NCI-H226 (cell line): ENCODE results near the gene SMIM28.
"Not testable (repeated sequence)": the region's sequence is repeated elsewhere in the genome, so short reads cannot be mapped to it uniquely, and the experiment has no call there.

ENCODE experiments used
- DNase-seq: peaks from one replicate; pipeline ENCODE4 v3.0.0-alpha.2; 2015

SMIM28 gene

DNA sequence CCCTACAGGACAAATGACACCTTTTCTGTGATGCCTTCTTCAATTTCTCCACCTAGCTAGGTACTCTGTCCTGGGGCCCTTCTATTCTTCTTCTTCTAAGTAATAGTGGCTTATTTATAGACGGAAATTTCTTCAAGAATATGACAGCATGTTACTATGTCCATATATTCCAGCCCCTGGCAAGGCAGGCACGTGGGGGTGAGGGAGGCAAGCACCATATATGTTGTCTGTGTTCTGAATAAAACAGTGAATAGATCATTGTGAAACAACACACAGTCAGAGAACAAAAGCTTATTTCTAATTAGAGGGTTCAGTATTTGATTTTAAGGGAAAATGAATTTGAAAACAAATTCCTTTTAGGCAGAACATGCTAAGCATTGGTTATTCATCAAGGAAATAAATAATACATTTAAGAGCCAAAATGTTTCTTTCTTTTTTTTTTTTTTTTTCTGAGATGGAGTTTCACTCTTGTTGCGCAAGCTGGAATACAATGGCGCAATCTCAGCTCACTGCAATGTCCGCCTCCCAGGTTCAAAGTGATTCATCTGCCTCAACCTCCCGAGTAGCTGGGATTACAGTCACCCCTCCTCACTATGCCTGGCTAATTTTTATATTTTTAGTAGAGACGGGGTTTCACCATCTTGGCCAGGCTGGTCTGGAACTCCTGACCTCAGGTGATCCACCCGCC lies 32.5 kb downstream of the SMIM28 start:
- DNase-seq: peak; percentile 46

DNA sequence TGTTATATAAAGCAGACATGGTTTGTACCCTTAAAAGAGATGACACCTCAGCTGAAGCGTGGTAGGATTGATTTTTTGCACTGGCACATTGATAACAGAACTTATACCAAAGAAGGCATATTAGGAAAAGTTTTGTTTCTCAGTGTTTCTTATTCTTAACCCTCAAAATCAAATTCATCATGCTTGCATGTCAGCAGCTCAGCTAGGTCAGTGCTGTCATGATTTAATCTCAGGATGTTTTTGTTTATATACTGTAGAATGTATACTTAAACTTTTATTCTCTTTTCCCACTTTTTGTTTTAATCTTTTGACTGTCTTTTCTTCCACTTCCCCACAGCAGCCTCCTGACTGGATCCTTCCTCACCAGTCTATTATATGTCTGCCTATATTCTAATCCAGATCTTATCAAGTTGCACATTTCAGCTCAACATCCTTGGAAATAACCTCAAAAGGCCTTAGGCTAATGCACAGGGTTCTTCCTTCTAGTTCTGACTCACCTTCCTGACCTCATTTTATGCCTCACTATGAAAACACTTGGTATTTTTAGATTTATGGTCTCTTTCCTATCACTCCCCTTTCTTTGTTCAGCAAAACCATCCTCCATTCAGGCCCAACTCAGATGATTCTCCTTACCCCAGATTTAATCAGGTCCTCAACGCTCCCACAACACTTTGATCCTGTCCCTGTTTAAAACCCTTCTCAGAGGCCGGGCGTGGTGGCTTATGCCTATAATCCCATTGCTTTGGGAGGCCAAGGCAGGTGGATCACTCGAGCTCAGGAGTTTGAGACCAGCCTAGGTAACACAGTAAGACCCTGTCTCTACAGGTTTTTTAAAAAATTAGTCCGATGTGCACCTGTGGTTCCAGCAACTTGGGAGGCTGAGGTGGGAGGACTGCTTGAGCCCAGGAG lies 33.5 kb downstream of the SMIM28 start:
- peak; percentile 91 for DNase-seq

DNA sequence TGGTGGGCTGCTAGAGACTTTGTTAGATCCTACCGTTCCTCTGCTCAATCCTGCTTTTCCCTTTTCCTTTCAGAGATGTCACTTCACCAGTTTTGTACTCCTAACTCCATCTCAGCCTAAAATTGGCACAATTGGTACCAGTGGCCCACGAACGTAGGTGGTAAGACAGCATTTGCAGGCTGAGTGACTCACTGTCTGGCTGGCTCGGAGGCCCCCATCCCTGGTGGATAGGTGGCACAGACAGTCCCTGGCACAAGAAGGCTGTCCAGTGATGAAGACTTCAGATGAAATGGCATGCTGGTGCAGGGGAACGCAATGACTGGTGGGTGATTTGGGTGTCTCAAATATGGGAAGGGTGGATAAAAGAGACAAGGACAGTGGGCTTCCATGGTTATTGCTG lies 37.4 kb downstream of the SMIM28 start:
- no peak for DNase-seq

DNA sequence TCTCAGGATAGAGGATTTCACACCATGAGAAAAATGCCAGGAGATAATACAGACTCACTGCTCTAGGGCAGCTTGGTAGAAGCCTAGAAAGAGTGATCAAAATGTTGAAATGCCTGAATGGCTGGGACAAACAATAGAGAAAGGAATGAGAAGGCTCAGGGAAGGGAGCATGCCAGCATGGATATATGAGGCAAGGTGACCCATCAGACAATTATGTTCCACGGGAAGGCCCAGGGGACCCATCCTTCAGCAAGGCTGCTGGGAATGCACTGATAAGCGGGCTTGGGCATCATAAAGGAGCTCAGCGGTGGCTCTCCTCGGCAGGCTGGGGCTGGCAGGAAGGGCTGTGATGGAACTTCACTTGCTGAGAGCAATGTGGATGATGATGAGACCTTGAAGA lies 38.5 kb downstream of the SMIM28 start:
- no peak for DNase-seq

DNA sequence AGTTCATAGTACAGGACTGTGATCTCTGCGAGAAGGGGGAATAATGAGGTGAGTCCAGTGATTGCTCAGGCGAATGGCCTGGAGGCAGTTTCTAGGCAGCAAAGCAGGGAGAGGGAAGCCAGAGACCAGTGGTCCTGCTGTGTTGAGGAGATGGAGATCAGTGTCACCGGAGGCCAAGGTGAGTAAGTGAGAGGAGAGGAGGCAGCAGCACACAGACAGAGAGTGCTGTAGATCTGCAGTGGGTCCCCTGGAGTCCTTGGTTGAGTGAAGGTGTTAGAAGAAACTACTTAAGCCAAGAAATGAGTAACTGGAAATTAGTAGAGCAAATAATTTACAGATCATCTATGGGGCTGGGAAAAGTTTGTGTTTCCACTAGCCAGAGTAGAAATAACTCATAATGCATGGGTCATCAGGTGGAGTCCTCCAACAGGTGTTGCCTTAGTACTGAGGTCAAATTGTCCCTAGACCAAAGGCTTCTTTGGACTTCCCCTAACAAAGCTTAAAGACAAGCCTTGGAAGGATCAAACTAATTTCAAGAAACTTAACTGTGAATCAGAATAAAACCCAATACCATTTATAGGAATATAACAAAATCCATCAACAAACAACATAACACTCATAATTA lies 39.9 kb downstream of the SMIM28 start:
- DNase-seq: no peak

DNA sequence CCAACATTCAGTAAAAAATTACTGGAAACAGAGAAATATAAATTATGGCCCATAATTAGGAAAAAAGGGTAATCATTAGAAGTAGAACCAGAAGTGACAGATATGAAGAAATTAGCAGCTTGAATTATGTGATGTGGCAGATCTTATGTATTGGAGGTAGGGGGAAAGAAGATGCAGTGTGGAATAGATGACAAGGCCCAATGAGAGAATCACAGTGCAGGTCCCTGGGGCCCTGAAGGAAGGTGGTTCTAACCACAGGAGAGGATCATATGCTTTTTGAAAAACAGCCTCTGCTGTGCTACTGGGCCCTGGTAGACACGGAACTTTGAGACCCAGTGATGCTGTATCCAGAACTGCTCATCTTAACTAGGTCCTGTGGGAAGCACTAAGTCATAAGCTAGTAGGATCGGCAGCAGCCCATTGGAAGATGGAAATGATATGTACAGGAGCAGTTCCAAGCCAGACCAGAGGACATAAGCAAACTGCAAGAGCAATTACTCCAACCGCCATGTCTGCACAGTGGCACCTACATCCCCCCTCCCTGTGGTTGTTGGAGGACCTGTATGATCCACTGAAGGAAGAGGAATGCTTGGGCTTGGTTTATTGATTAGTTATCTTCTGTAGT lies 40.5 kb downstream of the SMIM28 start:
- DNase-seq: no peak

DNA sequence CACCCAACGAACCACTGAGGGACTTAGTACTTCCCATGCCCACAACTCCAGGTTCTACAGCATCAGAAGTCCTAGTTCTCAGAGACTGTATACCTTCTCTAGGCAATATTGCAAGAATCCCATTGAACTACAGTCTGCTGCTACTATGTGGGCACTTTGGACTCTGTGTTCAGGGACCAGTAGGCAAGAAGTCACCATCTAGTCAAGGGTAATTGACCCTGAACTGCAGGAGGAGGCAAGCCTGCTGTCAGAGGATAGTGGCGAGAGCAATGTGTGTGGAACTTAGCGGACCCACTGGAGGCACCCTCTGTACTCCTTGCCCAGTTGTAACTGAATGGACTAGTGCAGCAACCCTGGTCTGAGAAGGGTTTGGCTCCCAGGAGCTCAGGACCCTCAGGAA lies 42.1 kb downstream of the SMIM28 start:
- DNase-seq: no peak

DNA sequence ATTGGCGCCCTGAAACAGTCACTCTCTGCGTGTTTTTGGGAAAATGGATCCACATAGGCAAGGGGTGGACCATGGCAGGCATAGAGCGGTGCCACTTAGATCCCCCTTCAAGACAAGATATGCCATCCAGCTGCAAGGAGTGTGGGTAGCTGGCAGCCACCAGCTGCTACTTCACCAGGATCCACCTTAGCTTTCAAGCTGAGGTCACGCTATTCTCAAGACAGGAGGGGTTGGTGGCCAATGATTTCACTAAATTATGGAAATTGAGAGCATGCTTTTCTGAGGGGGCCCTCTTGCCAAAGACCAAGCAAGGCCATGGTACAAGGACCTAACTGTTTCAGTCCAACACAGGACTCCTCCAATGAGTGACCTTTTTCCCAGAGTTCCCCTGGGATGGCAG lies 42.7 kb downstream of the SMIM28 start:
- DNase-seq: no peak

DNA sequence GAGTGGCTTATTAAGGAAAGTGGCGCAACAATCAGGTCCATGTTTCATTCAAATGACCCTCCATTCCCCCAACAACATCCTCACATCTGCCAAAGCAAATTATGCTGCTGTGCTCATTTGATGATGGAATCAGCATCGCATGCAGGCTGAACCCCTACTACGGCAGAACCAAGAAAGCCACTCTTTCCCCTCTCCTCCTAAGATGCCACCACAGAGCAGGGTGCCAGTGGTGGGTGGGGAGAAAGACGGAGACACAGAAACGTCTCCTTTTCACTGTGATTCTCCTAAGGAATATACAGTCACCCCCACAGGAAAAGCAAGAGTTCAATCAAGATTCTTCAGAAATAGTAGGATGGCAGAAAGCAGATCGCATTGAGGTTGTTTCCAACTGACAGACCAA lies 43.4 kb downstream of the SMIM28 start:
- DNase-seq: no peak

DNA sequence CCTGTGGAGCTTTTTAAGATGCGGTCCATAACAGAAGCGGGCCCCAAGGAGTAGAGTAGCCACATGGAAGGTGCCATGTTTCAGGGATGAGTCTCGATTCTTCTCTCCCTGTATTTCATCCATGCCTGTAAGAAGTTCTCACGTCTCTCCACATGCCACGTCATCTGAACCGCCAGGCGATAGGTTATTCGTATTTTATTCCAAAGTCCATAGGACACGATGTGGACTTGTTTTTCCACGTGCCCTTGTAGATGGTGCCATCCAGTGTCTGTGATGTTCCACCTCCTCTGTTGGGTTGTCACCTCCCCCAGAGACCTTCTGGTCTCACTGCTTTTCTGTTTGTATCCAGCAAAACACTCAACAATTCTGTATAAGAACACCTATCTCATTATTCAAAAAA lies 43.9 kb downstream of the SMIM28 start:
- DNase-seq: no peak

DNA sequence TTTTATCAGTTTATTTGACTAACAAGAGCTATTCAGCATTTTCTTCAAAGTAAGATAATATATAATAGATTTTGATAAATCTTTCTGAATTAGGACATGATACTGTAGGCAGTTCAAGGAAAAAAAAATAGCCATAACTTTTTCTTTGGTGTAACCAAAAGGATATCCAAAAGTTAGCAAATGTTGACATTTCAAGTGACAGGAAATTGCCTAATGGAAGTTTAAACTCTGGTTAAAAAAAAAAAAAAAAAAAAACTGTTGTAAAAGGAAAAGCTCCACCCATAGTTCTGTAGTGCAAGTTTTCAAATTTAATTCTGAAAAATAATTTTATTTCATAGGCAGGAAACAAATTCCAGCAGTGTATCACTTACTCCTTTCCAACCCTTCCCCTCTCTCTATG lies 45.2 kb downstream of the SMIM28 start:
- no peak for DNase-seq

DNA sequence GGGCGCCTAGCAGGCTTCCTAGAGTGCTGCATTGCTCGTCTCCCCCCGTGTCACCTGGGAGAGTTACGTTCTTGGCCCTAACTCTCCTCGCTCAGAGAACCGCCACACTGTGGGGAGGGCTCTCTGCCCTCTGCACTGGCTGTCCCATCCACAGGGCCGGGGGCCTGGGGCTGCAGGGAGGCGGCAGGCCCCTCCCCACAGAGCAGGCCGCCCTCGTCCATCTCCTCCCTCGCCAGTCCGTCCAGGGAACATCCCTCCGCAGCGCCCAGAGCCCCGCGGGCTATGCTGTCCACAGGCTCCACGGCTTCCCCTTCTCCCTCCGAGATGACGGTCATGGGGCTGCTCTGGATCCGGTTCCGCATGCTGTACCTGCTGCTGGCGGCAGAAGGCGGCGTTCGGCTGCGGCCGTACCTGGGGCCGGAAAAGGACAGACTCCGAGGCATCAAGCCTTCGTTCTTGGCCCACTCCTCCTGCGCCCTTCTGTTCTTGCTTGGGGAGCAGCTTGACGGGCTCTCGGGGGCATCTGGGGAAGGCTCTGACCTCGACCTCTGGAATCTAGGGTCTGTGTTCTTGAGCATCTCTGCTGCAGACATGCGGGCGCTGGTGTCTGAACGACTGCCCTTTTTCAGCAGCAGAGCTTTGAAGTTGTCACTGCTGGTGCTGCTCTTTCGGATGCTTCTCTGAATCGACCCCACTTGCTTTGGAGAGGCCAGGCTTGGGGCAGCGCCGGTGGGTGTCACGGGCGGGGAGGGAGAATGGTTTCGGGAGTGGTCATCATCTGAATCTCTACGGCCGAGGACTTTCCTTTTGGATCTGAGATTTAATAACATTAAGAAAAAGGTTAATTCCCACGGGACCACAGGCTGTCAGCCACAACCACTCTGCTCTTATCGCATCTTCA lies 46.5 kb downstream of the SMIM28 start:
- no peak for DNase-seq

DNA sequence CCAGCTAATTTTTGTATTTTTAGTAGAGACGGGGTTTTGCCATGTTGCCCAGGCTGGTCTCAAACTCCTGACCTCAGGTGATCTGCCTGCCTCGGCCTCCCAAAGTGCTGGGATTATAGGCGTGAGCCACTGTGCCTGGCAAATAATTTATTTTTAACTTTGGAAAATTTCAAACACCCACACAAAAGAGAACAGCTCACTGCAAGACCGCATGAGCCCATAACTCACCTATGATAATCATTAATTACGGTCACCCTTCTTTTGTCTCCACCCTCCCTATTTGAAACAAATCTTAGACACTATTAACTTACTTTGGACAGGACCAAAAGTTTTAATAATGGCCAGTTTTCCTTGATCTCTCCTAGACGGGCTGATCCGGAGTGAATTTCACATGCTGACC lies 47.6 kb downstream of the SMIM28 start:
- not testable (repeated sequence) for DNase-seq

DNA sequence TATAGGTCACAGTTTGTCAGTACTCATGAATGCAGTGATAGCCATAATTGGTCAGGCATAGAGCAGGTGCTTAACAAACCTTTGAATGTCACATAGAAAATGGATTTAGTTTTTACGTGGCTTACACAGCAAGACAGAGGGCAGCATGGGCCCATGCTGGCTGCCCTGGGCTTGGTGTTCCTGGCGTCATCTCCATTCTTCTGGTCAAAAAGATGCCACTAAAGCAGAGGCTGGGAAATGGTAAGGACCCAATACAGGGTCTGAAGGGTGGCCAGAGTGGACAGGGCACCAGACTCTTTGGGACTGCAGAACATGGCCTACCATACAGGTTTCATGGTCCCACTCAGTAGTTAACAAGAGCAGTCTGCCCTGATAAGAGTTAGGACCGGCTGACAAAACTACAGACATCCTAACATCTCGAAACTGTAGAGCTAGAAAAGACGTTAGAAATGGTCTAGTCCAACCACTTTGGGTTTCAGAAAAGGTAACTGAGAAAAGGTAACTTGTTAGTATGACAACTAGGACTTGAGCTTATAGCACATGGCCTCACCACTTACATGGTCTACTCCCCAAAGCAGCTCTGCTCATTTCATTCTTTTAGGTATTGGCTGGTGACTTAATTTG lies 48.9 kb downstream of the SMIM28 start:
- no peak for DNase-seq

DNA sequence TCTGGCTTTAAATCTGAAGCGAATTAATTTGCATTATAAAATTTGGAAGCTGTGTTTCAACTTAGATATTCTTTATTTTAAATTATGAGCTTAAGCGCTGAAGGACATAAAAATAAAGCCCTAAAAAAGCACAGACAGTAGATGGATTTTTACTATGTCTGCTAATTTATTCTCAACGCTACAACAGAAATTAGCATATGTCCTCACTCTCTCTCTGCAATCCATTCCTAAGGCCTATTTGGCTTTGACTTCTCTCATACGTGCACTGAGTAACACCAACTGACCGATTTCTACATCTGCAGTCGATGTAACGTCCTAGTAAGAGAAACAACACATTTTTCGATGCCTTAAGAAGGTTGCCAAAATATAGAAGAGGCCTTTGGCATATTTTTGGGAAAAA lies 50.0 kb downstream of the SMIM28 start:
- DNase-seq: no peak

DNA sequence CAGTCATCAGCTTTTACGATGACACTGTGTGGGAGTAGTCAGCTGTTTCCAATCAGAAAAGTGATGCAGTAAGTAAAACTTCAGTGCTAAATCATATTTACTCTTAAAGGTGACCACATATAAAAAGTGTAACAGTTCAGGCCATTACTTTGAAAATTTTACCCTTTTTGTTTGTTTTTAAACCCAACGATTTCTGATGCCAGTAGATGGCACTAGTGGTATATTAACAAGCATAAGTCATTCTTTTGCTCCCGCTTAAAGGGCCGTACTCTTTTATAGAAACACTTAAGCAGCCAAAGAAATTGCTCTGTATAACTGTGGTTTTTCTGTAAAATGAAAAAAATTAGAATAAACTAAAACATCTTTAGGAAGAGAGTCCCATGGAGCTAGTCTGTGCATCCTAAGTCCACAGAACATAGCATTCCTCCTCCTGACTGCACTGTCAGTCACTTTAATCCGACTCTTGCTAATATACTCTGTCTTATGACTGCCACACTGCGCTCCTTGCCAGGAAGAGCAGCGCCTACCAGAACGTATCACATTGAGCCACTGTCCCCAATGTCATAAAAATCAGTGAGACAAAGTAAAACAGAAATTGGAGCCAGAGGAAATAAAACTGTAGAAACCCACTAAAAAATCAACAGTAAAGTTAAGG lies 51.4 kb downstream of the SMIM28 start:
- no peak for DNase-seq

DNA sequence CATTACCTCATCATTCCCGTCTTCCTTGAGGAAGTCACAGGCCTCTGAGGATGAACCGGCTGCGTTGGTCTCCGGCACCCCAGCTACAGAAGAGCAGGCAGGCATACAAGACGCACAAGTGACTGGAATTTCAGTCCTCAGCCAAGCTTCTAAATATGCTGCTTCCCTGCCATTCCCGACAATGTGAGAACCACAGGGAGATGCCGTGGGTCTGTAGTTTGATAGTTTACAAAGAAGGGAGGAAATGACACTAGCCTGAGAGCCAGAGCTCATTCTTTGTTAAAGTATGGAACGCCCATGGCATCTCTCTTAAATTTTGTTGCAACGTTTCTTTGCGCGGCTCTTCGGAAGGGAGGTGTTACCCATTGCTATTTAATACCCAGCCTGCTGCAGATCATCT lies 52.1 kb downstream of the SMIM28 start:
- DNase-seq: no peak

DNA sequence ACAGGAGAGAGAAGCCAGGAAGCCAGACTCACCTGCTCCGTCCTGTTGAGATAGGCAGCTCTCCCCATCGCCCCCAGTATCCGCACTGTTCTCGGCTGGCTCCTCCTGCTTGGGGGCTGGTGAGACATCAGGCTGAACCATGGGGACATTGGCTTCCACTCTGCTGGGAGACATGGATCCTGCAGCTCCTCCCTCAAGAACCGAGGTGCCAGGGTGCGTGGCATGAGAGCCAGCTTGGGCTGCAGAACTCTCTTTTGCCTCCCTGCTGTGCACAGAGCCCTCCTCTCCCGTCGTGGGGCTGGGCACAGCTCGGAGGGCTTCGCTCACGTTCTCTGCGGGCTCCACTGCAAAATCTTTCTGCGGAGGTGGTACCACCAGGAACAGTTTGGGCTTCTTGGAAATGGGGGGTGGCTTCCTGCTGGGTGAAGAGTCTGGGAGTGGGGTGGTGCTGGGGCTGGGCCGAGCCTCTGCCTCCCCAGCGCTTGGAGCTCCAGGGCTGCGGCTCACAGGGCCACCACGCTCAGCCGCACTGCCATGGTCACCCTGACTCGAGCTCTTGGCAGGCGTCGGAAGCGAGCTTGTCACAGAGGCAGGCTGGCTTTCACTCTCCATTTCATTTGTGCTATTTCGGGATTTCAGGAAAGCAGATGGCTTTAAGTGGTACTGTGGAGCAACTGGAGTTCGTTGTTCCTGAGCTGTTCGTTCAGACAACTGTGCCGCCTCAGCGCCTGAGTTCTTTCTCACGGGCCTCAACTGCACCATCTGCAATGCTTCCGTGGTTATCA lies 52.8 kb downstream of the SMIM28 start:
- DNase-seq: no peak

DNA sequence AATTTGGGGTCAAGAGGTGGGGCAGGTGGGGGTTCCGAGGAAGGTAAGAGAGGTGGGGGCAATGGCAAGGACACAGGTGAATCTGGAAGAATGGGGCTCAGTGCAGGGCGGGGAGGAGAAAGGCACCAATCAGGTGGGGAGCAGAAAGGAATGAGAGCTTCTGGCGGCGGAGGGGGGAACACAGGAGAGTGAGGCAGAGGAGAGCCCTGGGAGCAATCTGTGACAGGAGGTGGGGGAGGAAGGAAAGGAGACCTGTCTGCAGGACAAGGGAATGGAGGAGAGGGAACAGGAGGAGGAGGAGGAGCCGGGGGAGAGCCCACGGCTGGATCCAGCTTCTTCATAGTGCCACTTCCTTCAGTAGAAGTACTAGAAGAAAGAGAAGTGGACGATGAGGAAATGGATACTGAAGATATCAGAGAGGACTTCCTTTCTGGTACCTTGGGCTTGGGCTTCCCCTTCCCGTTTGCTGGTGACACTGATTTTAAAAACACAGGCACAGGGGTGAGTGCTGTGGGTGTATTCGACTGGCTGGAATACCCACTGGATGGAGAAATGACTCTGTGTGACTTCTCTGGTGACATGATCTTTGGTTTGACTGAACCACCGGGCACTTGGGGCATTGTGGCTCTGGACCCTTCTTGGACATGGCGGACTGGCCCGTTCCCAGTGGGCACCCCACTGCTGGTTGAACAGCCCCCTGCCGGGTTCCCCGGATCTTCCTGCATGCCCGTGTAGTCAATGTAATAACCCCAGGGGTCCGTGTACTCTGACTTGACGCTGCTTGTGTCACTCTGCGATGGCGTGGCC lies 53.8 kb downstream of the SMIM28 start:
- DNase-seq: no peak

DNA sequence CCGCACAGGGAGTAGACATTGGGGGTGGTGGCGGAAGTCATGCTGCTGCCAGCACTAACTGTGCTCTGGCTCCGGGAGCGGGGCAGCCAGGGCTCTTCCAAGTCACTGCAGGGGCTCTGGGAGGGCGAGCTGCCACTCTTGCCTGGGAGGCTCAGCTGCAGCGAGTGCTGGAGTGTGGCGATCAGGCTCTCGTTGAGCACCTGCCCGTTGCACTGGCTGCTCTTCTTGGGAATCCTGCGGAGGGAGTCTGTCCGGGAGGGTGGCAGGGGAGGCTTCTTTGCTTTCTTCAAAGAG lies 54.3 kb downstream of the SMIM28 start:
- DNase-seq: no peak
